ENCODE results near the gene FUT7.

FUT7 gene

GRCh38 chr9:137014166-137014565, 17.7 kb downstream of the FUT7 start:
- H3K4me3 ChIP-seq (ENCODE audit: insufficient read depth, low read length, poor library complexity, severe bottlenecking) = no peak overlapping the region
- no peaks in the 10 kb centered on the region for H3K27me3 ChIP-seq (ENCODE audit: low read length)
- H3K9me3 ChIP-seq (ENCODE audit: insufficient read depth, low read length) = no peaks in the 10 kb centered on the region
- H3K9me2 ChIP-seq (replicated peaks; ENCODE audit: insufficient read depth, low read length) = no peaks in the 10 kb centered on the region
- no peaks in the 10 kb centered on the region for H4K20me1 ChIP-seq (ENCODE audit: low read depth, low read length)
- no peak overlapping the region for H3K4me2 ChIP-seq (ENCODE audit: low read depth, low read length, poor library complexity, severe bottlenecking)
- no peaks in the 10 kb centered on the region for H3K36me3 ChIP-seq (ENCODE audit: low read length)
- H2AFZ ChIP-seq (ENCODE audit: low read depth, low read length, severe bottlenecking) = no peak overlapping the region
- no peaks in the 10 kb centered on the region for H3F3A ChIP-seq (ENCODE audit: insufficient read depth)
- no peak overlapping the region for H3K27ac ChIP-seq (ENCODE audit: low read depth, low read length)
- no peak for TF ChIP-seq EZH2phosphoT487 (conservative IDR thresholded peaks at IDR 0.05; ENCODE audit: low read length)
- TF ChIP-seq CTCF (IDR thresholded peaks at IDR 0.05; ENCODE audit: insufficient read depth, low read length, poor library complexity, severe bottlenecking) = no peak
- H3K79me2 ChIP-seq (ENCODE audit: insufficient read depth, low read length) = no peaks in the 10 kb centered on the region
- no peak overlapping the region for H3K9ac ChIP-seq (ENCODE audit: low read length)

- Histone ChIP-seq H4K20me1 (ENCODE audit: low read depth, low read length) (no peaks in the 10 kb centered on the region), H3K9ac (ENCODE audit: low read length) (no peak overlapping the region), H3K36me3 (ENCODE audit: low read length) (no peaks in the 10 kb centered on the region), H3K4me2 (ENCODE audit: low read depth, low read length, poor library complexity, severe bottlenecking) (no peak overlapping the region), H2AFZ (ENCODE audit: low read depth, low read length, severe bottlenecking) (no peak overlapping the region), H3K9me3 (ENCODE audit: insufficient read depth, low read length) (no peaks in the 10 kb centered on the region), H3K9me2 (replicated peaks; ENCODE audit: insufficient read depth, low read length) (no peaks in the 10 kb centered on the region), H3K27ac (ENCODE audit: low read depth, low read length) (no peak overlapping the region), H3F3A (ENCODE audit: insufficient read depth) (no peaks in the 10 kb centered on the region), H3K79me2 (ENCODE audit: insufficient read depth, low read length) (no peaks in the 10 kb centered on the region), H3K27me3 (ENCODE audit: low read length) (no peaks in the 10 kb centered on the region), H3K4me3 (ENCODE audit: insufficient read depth, low read length, poor library complexity, severe bottlenecking) (no peak overlapping the region)
- TF ChIP-seq CTCF (IDR thresholded peaks at IDR 0.05; ENCODE audit: insufficient read depth, low read length, poor library complexity, severe bottlenecking) (no peak), EZH2phosphoT487 (conservative IDR thresholded peaks at IDR 0.05; ENCODE audit: low read length) (no peak)
Measured at GRCh38 chr9:137013571-137013940, 18.3 kb downstream of the FUT7 start.

GRCh38 chr9:137012694-137013570, 19.0 kb downstream of the FUT7 start:
- Histone ChIP-seq H4K20me1 (ENCODE audit: low read depth, low read length) (no peaks in the 10 kb centered on the region), H3K4me3 (ENCODE audit: insufficient read depth, low read length, poor library complexity, severe bottlenecking) (no peak overlapping the region), H3K27ac (ENCODE audit: low read depth, low read length) (no peak overlapping the region), H3K9me2 (replicated peaks; ENCODE audit: insufficient read depth, low read length) (no peaks in the 10 kb centered on the region), H3K27me3 (ENCODE audit: low read length) (no peaks in the 10 kb centered on the region), H3K36me3 (ENCODE audit: low read length) (no peaks in the 10 kb centered on the region), H3F3A (ENCODE audit: insufficient read depth) (no peaks in the 10 kb centered on the region), H3K9me3 (ENCODE audit: insufficient read depth, low read length) (no peaks in the 10 kb centered on the region), H3K79me2 (ENCODE audit: insufficient read depth, low read length) (no peaks in the 10 kb centered on the region), H3K9ac (ENCODE audit: low read length) (no peak overlapping the region), H2AFZ (ENCODE audit: low read depth, low read length, severe bottlenecking) (no peak overlapping the region), H3K4me2 (ENCODE audit: low read depth, low read length, poor library complexity, severe bottlenecking) (no peak overlapping the region)
- TF ChIP-seq EZH2phosphoT487 (conservative IDR thresholded peaks at IDR 0.05; ENCODE audit: low read length) (no peak), CTCF (IDR thresholded peaks at IDR 0.05; ENCODE audit: insufficient read depth, low read length, poor library complexity, severe bottlenecking) (no peak)

Data from SU-DHL-6 (cell line).